ENCODE measurements around the gene RHOJ. TPM values are rescaled to one million over a fixed set of nuclear protein-coding genes. Genes with fewer than 3 reads are reported as not detected.
"Not testable (repeated sequence)": the region's sequence is repeated elsewhere in the genome, so short reads cannot be mapped to it uniquely, and the experiment has no call there.

Gene RHOJ
- total RNA-seq, 2 experiments from 2014 or later = not detected

- Mint-ChIP-seq H3K4me1 (peaks cover 5% of the 10 kb centered on the region), H3K27me3 (peaks cover 14% of the 10 kb centered on the region), H3K27ac (no peak overlapping the region), H3K4me3 (no peak overlapping the region), H3K36me3 (no peaks in the 10 kb centered on the region), H3K9me3 (no peaks in the 10 kb centered on the region)
- no peak for ATAC-seq (ENCODE audit: low read depth)
- no peak for DNase-seq
- POLR2A ChIA-PET = no interaction called here
These were observed 97.8 kb downstream of the RHOJ start for GRCh38 chr14:63301891-63302534.

GRCh38 chr14:63304429-63304828, 100.2 kb downstream of the RHOJ start:
- H3K36me3 Mint-ChIP-seq; POLR2A ChIA-PET; H3K4me3 Mint-ChIP-seq; DNase-seq; H3K27ac Mint-ChIP-seq; ATAC-seq (ENCODE audit: low read depth); H3K4me1 Mint-ChIP-seq; H3K9me3 Mint-ChIP-seq: not testable (repeated sequence)
- peaks cover 12% of the 10 kb centered on the region for H3K27me3 Mint-ChIP-seq

- DNase-seq = no peak
- POLR2A ChIA-PET = no interaction called here
- Mint-ChIP-seq H3K36me3 (no peaks in the 10 kb centered on the region), H3K9me3 (no peaks in the 10 kb centered on the region), H3K27me3 (peaks cover 6% of the 10 kb centered on the region), H3K4me3 (no peak overlapping the region), H3K27ac (no peak overlapping the region), H3K4me1 (no peaks in the 10 kb centered on the region)
- no peak for ATAC-seq (ENCODE audit: low read depth)
These were observed 104.6 kb downstream of the RHOJ start for GRCh38 chr14:63308723-63309317.

GRCh38 chr14:63318835-63319234, 114.6 kb downstream of the RHOJ start, which contains the start of gene GPHB5:
Gene GPHB5, minus strand, starts transcription at chr14:63318935. Its CDS starts 1,086 bp downstream, at chr14:63317849.
- Mint-ChIP-seq H3K27ac (no peak within 1 kb of the TSS), H3K4me1 (no peaks in the 10 kb centered on the region), H3K27me3 (peaks cover 4% of the 10 kb centered on the region), H3K36me3 (no peaks in the 10 kb centered on the region), H3K9me3 (no peaks in the 10 kb centered on the region), H3K4me3 (no peak within 1 kb of the TSS)
- POLR2A ChIA-PET = no interaction called here
- ATAC-seq (ENCODE audit: low read depth) (no peak), DNase-seq (no peak)

GRCh38 chr14:63322472-63322871, 118.2 kb downstream of the RHOJ start:
- DNase-seq = no peak
- Mint-ChIP-seq H3K4me3 (no peak overlapping the region), H3K27me3 (peaks cover 4% of the 10 kb centered on the region), H3K36me3 (no peaks in the 10 kb centered on the region), H3K9me3 (no peaks in the 10 kb centered on the region), H3K4me1 (no peaks in the 10 kb centered on the region), H3K27ac (no peak overlapping the region)
- POLR2A ChIA-PET = no interaction called here
- no peak for ATAC-seq (ENCODE audit: low read depth)

GRCh38 chr14:63322897-63323573, 118.8 kb downstream of the RHOJ start:
- DNase-seq (no peak), ATAC-seq (ENCODE audit: low read depth) (no peak)
- H3K9me3 Mint-ChIP-seq = no peaks in the 10 kb centered on the region
- H3K4me1 Mint-ChIP-seq = no peaks in the 10 kb centered on the region
- POLR2A ChIA-PET = no interaction called here
- peaks cover 4% of the 10 kb centered on the region for H3K27me3 Mint-ChIP-seq
- no peaks in the 10 kb centered on the region for H3K36me3 Mint-ChIP-seq
- H3K4me3 Mint-ChIP-seq = no peak overlapping the region
- H3K27ac Mint-ChIP-seq = no peak overlapping the region

- DNase-seq (no peak), ATAC-seq (ENCODE audit: low read depth) (no peak)
- no peaks in the 10 kb centered on the region for H3K36me3 Mint-ChIP-seq
- H3K27ac Mint-ChIP-seq = no peak overlapping the region
- H3K4me1 Mint-ChIP-seq = no peaks in the 10 kb centered on the region
- no peak overlapping the region for H3K4me3 Mint-ChIP-seq
- H3K27me3 Mint-ChIP-seq = peaks cover 6% of the 10 kb centered on the region
- no peaks in the 10 kb centered on the region for H3K9me3 Mint-ChIP-seq
- POLR2A ChIA-PET = no interaction called here
These were observed 122.6 kb downstream of the RHOJ start for GRCh38 chr14:63326840-63327239.

GRCh38 chr14:63328787-63329737, 124.8 kb downstream of the RHOJ start:
- Mint-ChIP-seq H3K4me3 (no peak overlapping the region), H3K27ac (no peak overlapping the region), H3K27me3 (peaks cover 11% of the 10 kb centered on the region), H3K4me1 (no peaks in the 10 kb centered on the region), H3K9me3 (no peaks in the 10 kb centered on the region), H3K36me3 (no peaks in the 10 kb centered on the region)
- ATAC-seq (ENCODE audit: low read depth) = no peak
- POLR2A ChIA-PET = no interaction called here
- DNase-seq = no peak

- Mint-ChIP-seq H3K27ac (no peak overlapping the region), H3K9me3 (peaks cover 2% of the 10 kb centered on the region), H3K4me3 (no peak overlapping the region), H3K36me3 (no peaks in the 10 kb centered on the region), H3K27me3 (peaks cover 45% of the 10 kb centered on the region), H3K4me1 (no peaks in the 10 kb centered on the region)
- POLR2A ChIA-PET = no interaction called here
- no peak for DNase-seq
- ATAC-seq (ENCODE audit: low read depth) = no peak
These were observed 138.1 kb downstream of the RHOJ start for GRCh38 chr14:63342371-63342770.

Other genes with a start within 250 kb of the RHOJ start
- gene KCNH5, start 159.0 kb upstream of the RHOJ start, total RNA-seq = not detected
- not detected for gene GPHB5, start 114.5 kb downstream of the RHOJ start, total RNA-seq

Data from activated naive CD8-positive, alpha-beta T cell treated with anti-CD3 and anti-CD28 coated beads, Interleukin-2, amount 10 ng/mL, durations not matched to agents 7 days and 5 days (primary cell).